ENCODE data around the gene ADSS1. TPM values are rescaled to one million over a fixed set of nuclear protein-coding genes. Genes with fewer than 3 reads are reported as not detected.
A peak's percentile ranks its signal among the peaks of the same experiment; 100 is the strongest.

The ADSS1 gene
- total RNA-seq, 4 donors from 2014 or later: 4.4 to 11.3 (median 7.1) TPM; not detected in 1

GRCh38 chr14:104677512-104678332 lies 46.3 kb upstream of the ADSS1 start:
- intact Hi-C loops (cut with DNase I; ENCODE audit: low total_unique reads): no loop called here
- H3K27me3 ChIP-seq: no peaks in the 10 kb centered on the region
- H3K4me1 ChIP-seq: peaks cover 52 to 60% (median 58%) of the 10 kb centered on the region in 4 donors
- H3K4me3 ChIP-seq: peak overlapping the region; percentile 9 to 56 (median 42)
- in situ Hi-C loops (cut with MboI; ENCODE audit: low pct_ligation_motif_present in 1 of 4, low pct_unique_long_range_greater_than_20kb in 1 of 4, low sequenced_read_pairs in 3 of 4): no loop called here
- 1% methylated on average over 42 of the region's 43 CpGs; no CpG with 5 or more reads in 1 of the 2 donors for WGBS, 2 donors (ENCODE audit: low coverage in 1 of 2)
- peak overlapping the region; percentile 84 to 92 (median 87) for H3K27ac ChIP-seq
- peak; percentile 9 for TF ChIP-seq EP300 (IDR thresholded peaks at IDR 0.05; ENCODE audit: low read depth)
- TF ChIP-seq POLR2AphosphoS5 (IDR thresholded peaks at IDR 0.05): peak; percentile 36 to 86 (median 78)
- peak; percentile 80 for TF ChIP-seq POLR2A (IDR thresholded peaks at IDR 0.05)
- no peak for TF ChIP-seq CTCF (IDR thresholded peaks at IDR 0.05)
- DNase-seq: peak; percentile 73
- no peaks in the 10 kb centered on the region for H3K9me3 ChIP-seq
- H3K36me3 ChIP-seq: no peaks in the 10 kb centered on the region

GRCh38 chr14:104678346-104678745 lies 45.7 kb upstream of the ADSS1 start:
- DNase-seq: no peak
- Histone ChIP-seq H3K4me3 (peak overlapping the region in 3 of 4 donors; percentile 35 to 56 (median 49)), H3K27me3 (no peaks in the 10 kb centered on the region), H3K9me3 (no peaks in the 10 kb centered on the region), H3K36me3 (no peaks in the 10 kb centered on the region), H3K4me1 (peaks cover 52 to 61% (median 58%) of the 10 kb centered on the region in 4 donors), H3K27ac (peak overlapping the region; percentile 84 to 92 (median 87))
- intact Hi-C loops (cut with DNase I; ENCODE audit: low total_unique reads): no loop called here
- WGBS, 2 donors (ENCODE audit: low coverage in 1 of 2): 56% methylated on average over 13 of the region's 13 CpGs; no CpG with 5 or more reads in 1 of the 2 donors
- no peak for TF ChIP-seq EP300 (IDR thresholded peaks at IDR 0.05; ENCODE audit: low read depth)
- in situ Hi-C loops (cut with MboI; ENCODE audit: low pct_ligation_motif_present in 1 of 4, low pct_unique_long_range_greater_than_20kb in 1 of 4, low sequenced_read_pairs in 3 of 4): no loop called here

- Histone ChIP-seq H3K27ac (peak overlapping the region; percentile 86 to 92 (median 88)), H3K4me3 (no peak overlapping the region), H3K27me3 (no peaks in the 10 kb centered on the region), H3K9me3 (no peaks in the 10 kb centered on the region), H3K36me3 (no peaks in the 10 kb centered on the region), H3K4me1 (peaks cover 52 to 61% (median 58%) of the 10 kb centered on the region in 4 donors)
- TF ChIP-seq EP300 (IDR thresholded peaks at IDR 0.05; ENCODE audit: low read depth): no peak
- no peak for TF ChIP-seq POLR2A (IDR thresholded peaks at IDR 0.05)
- no peak for TF ChIP-seq POLR2AphosphoS5 (IDR thresholded peaks at IDR 0.05)
- WGBS, 2 donors (ENCODE audit: low coverage in 1 of 2): 88% methylated on average over 15 of the region's 18 CpGs; no CpG with 5 or more reads in 1 of the 2 donors
- intact Hi-C loops (cut with DNase I; ENCODE audit: low total_unique reads) (no loop called here), in situ Hi-C loops (cut with MboI; ENCODE audit: low pct_ligation_motif_present in 1 of 4, low pct_unique_long_range_greater_than_20kb in 1 of 4, low sequenced_read_pairs in 3 of 4) (no loop called here)
- DNase-seq: no peak
These were observed 44.9 kb upstream of the ADSS1 start for GRCh38 chr14:104678901-104679705.

GRCh38 chr14:104680056-104680805 lies 43.8 kb upstream of the ADSS1 start:
- Histone ChIP-seq H3K27me3 (no peaks in the 10 kb centered on the region), H3K4me1 (peaks cover 52 to 61% (median 58%) of the 10 kb centered on the region in 4 donors), H3K9me3 (no peaks in the 10 kb centered on the region), H3K36me3 (no peaks in the 10 kb centered on the region), H3K27ac (peak overlapping the region; percentile 86 to 92 (median 88)), H3K4me3 (no peak overlapping the region)
- WGBS, 2 donors (ENCODE audit: low coverage in 1 of 2): 73% methylated on average over 18 of the region's 21 CpGs; no CpG with 5 or more reads in 1 of the 2 donors
- in situ Hi-C loops (cut with MboI; ENCODE audit: low pct_ligation_motif_present in 1 of 4, low pct_unique_long_range_greater_than_20kb in 1 of 4, low sequenced_read_pairs in 3 of 4) (no loop called here), intact Hi-C loops (cut with DNase I; ENCODE audit: low total_unique reads) (no loop called here)
- DNase-seq: peak; percentile 54
- TF ChIP-seq EP300 (IDR thresholded peaks at IDR 0.05; ENCODE audit: low read depth): no peak
- no peak for TF ChIP-seq CTCF (IDR thresholded peaks at IDR 0.05)
- TF ChIP-seq POLR2A (IDR thresholded peaks at IDR 0.05): no peak
- no peak for TF ChIP-seq POLR2AphosphoS5 (IDR thresholded peaks at IDR 0.05)

All from transverse colon (tissue), 4 donors.